Activated CD4-positive, alpha-beta memory T cell treated with anti-CD3 and anti-CD28 coated beads, Interleukin-2, amount 10 ng/mL, durations not matched to agents 7 days and 5 days (primary cell): ENCODE data around the gene CISTR. TPM values are rescaled to one million over a fixed set of nuclear protein-coding genes. Genes with fewer than 3 reads are reported as not detected.
A peak's percentile ranks its signal among the peaks of the same experiment; 100 is the strongest.

Experiments used
- CTCF ChIA-PET: fragments of 350-600 bp; sonication (Branson Sonifier 250); formaldehyde crosslinking; loops from one replicate; lab custom pipeline; 2021; ENCODE audit warnings: antibody characterized with exemption, inconsistent platforms; lab: Charles Lee
- POLR2A ChIA-PET: fragments of 350-600 bp; sonication (Branson Sonifier 250); formaldehyde crosslinking; loops from one replicate; lab custom pipeline; 2021; ENCODE audit warnings: antibody characterized with exemption; lab: Charles Lee
- DNase-seq: peaks from one replicate; pipeline ENCODE4 v3.0.0-alpha.2; 2020
- H3K27ac Mint-ChIP-seq: one replicate; pipeline ENCODE4 v1.8.0; 2021; ENCODE audit warnings: mild to moderate bottlenecking, mixed read lengths
- H3K27me3 Mint-ChIP-seq: one replicate; pipeline ENCODE4 v1.8.0; 2021; ENCODE audit warnings: mixed read lengths
- H3K36me3 Mint-ChIP-seq: one replicate; pipeline ENCODE4 v1.8.0; 2021; ENCODE audit warnings: low read depth, mixed read lengths
- H3K4me1 Mint-ChIP-seq: one replicate; pipeline ENCODE4 v1.8.0; 2021; ENCODE audit warnings: mixed read lengths
- H3K4me3 Mint-ChIP-seq: one replicate; pipeline ENCODE4 v1.8.0; 2021; ENCODE audit warnings: mild to moderate bottlenecking, mixed read lengths
- H3K9me3 Mint-ChIP-seq: one replicate; pipeline ENCODE4 v1.8.0; 2021; ENCODE audit warnings: mixed read lengths
- total RNA-seq, 2 experiments: library from RNA; stranded (reverse); gene quantifications; one replicate each; pipeline ENCODE4 v1.2.3, GENCODE V29; 2021

CISTR gene
- total RNA-seq, 2 experiments from 2014 or later: not detected

- DNase-seq: no peak
- Mint-ChIP-seq H3K27me3 (peaks cover 52% of the 10 kb centered on the region), H3K27ac (no peak overlapping the region), H3K36me3 (no peaks in the 10 kb centered on the region), H3K4me3 (no peak overlapping the region), H3K4me1 (peaks cover 23% of the 10 kb centered on the region), H3K9me3 (no peaks in the 10 kb centered on the region)
- ChIA-PET CTCF (interaction anchor here (1.1 to 3.9 kb wide), 7 partner anchors 8 to 83 kb away, joined by 3 to 76 read pairs (median 4); partner anchors contain the start of gene ATP5MC2), POLR2A (no interaction called here)
Measured at GRCh38 chr12:53758081-53758729, 6.4 kb upstream of the CISTR start.

- Mint-ChIP-seq H3K27ac (no peak overlapping the region), H3K9me3 (no peaks in the 10 kb centered on the region), H3K27me3 (peaks cover 44% of the 10 kb centered on the region), H3K36me3 (no peaks in the 10 kb centered on the region), H3K4me3 (peak overlapping the region; percentile 49), H3K4me1 (peaks cover 23% of the 10 kb centered on the region)
- POLR2A ChIA-PET: interaction anchor here (0.6 to 1.0 kb wide), 2 partner anchors 11 to 29 kb away, joined by 3 to 6 read pairs; no protein-coding TSS in a partner anchor
- DNase-seq: peak; percentile 88
- CTCF ChIA-PET: interaction anchor here (0.6 to 3.9 kb wide), 19 partner anchors 9 to 451 kb away, joined by 3 to 76 read pairs (median 3); partner anchors contain the start of genes ATF7 and ATP5MC2
Measured at GRCh38 chr12:53757101-53757770, 5.5 kb upstream of the CISTR start.

GRCh38 chr12:53756300-53757100, 4.7 kb upstream of the CISTR start:
- CTCF ChIA-PET: interaction anchor here (0.7 to 3.9 kb wide), 14 partner anchors 9 to 209 kb away, joined by 3 to 76 read pairs (median 4); partner anchors contain the start of gene ATP5MC2
- Mint-ChIP-seq H3K36me3 (no peaks in the 10 kb centered on the region), H3K4me3 (peak overlapping the region; percentile 4), H3K27ac (no peak overlapping the region), H3K4me1 (peaks cover 23% of the 10 kb centered on the region), H3K27me3 (peaks cover 41% of the 10 kb centered on the region), H3K9me3 (no peaks in the 10 kb centered on the region)
- POLR2A ChIA-PET: interaction anchor here (1.0 kb wide), 1 partner anchor 11 kb away, joined by 6 read pairs; no protein-coding TSS in a partner anchor
- no peak for DNase-seq

GRCh38 chr12:53755893-53756292, 4.1 kb upstream of the CISTR start:
- Mint-ChIP-seq H3K27me3 (peaks cover 40% of the 10 kb centered on the region), H3K27ac (no peak overlapping the region), H3K4me1 (peaks cover 25% of the 10 kb centered on the region), H3K36me3 (no peaks in the 10 kb centered on the region), H3K4me3 (no peak overlapping the region), H3K9me3 (no peaks in the 10 kb centered on the region)
- ChIA-PET CTCF (interaction anchor here (1.0 to 3.9 kb wide), 4 partner anchors 10 to 209 kb away, joined by 3 to 76 read pairs (median 9); no protein-coding TSS in a partner anchor), POLR2A (no interaction called here)
- DNase-seq: no peak

- Mint-ChIP-seq H3K27me3 (peaks cover 36% of the 10 kb centered on the region), H3K4me1 (peaks cover 25% of the 10 kb centered on the region), H3K27ac (no peak overlapping the region), H3K4me3 (no peak overlapping the region), H3K9me3 (no peaks in the 10 kb centered on the region), H3K36me3 (no peaks in the 10 kb centered on the region)
- POLR2A ChIA-PET: no interaction called here
- DNase-seq: no peak
- CTCF ChIA-PET: interaction anchor here (1.6 to 3.9 kb wide), 2 partner anchors 10 to 24 kb away, joined by 3 to 76 read pairs; no protein-coding TSS in a partner anchor
Measured at GRCh38 chr12:53755451-53755891, 3.7 kb upstream of the CISTR start.

GRCh38 chr12:53754633-53755264, 3.0 kb upstream of the CISTR start:
- Mint-ChIP-seq H3K9me3 (no peaks in the 10 kb centered on the region), H3K27ac (no peak overlapping the region)
- POLR2A ChIA-PET: no interaction called here

GRCh38 chr12:53754188-53754585, 2.4 kb upstream of the CISTR start:
- Mint-ChIP-seq H3K36me3 (no peaks in the 10 kb centered on the region), H3K27ac (no peak overlapping the region), H3K4me1 (peaks cover 25% of the 10 kb centered on the region), H3K9me3 (no peaks in the 10 kb centered on the region), H3K27me3 (peaks cover 26% of the 10 kb centered on the region), H3K4me3 (no peak overlapping the region)
- ChIA-PET POLR2A (no interaction called here), CTCF (no interaction called here)
- DNase-seq: no peak

More at GRCh38 chr12:53754633-53755264, 3.0 kb upstream of the CISTR start:
- DNase-seq: no peak
- Mint-ChIP-seq H3K36me3 (no peaks in the 10 kb centered on the region), H3K4me3 (no peak overlapping the region), H3K4me1 (peaks cover 25% of the 10 kb centered on the region), H3K27me3 (peaks cover 32% of the 10 kb centered on the region)
- CTCF ChIA-PET: interaction anchor here (3.9 kb wide), 1 partner anchor 10 kb away, joined by 76 read pairs; no protein-coding TSS in a partner anchor

GRCh38 chr12:53752621-53753020, 842 bp upstream of the CISTR start:
- ChIA-PET POLR2A (no interaction called here), CTCF (interaction anchor here (1.0 kb wide), 1 partner anchor 19 kb away, joined by 3 read pairs; no protein-coding TSS in a partner anchor)
- Mint-ChIP-seq H3K36me3 (no peaks in the 10 kb centered on the region), H3K9me3 (no peaks in the 10 kb centered on the region), H3K4me3 (no peak overlapping the region), H3K27me3 (peaks cover 12% of the 10 kb centered on the region), H3K27ac (no peak overlapping the region), H3K4me1 (peaks cover 26% of the 10 kb centered on the region)
- DNase-seq: no peak

GRCh38 chr12:53752192-53752601, 418 bp upstream of the CISTR start:
- POLR2A ChIA-PET: no interaction called here
- H3K4me1 Mint-ChIP-seq: peaks cover 27% of the 10 kb centered on the region
- CTCF ChIA-PET: interaction anchor here (0.9 to 1.0 kb wide), 3 partner anchors 9 to 52 kb away, joined by 3 to 4 read pairs (median 3); no protein-coding TSS in a partner anchor
- no peak overlapping the region for H3K4me3 Mint-ChIP-seq
- no peak overlapping the region for H3K27ac Mint-ChIP-seq
- peaks cover 12% of the 10 kb centered on the region for H3K27me3 Mint-ChIP-seq
- H3K9me3 Mint-ChIP-seq: no peaks in the 10 kb centered on the region
- no peak for DNase-seq
- H3K36me3 Mint-ChIP-seq: no peaks in the 10 kb centered on the region

GRCh38 chr12:53750812-53751335, 905 bp downstream of the CISTR start:
- no peak for DNase-seq
- H3K9me3 Mint-ChIP-seq: no peaks in the 10 kb centered on the region
- H3K27ac Mint-ChIP-seq: no peak overlapping the region

GRCh38 chr12:53749986-53750811, 1.6 kb downstream of the CISTR start:
- no peak for DNase-seq
- peaks cover 14% of the 10 kb centered on the region for H3K27me3 Mint-ChIP-seq
- CTCF ChIA-PET: no interaction called here
- H3K36me3 Mint-ChIP-seq: no peaks in the 10 kb centered on the region
- H3K4me3 Mint-ChIP-seq: peak overlapping the region; percentile 38
- H3K27ac Mint-ChIP-seq: no peak overlapping the region
- H3K9me3 Mint-ChIP-seq: no peaks in the 10 kb centered on the region
- peaks cover 13% of the 10 kb centered on the region for H3K4me1 Mint-ChIP-seq
- POLR2A ChIA-PET: no interaction called here

More at GRCh38 chr12:53750812-53751335, 905 bp downstream of the CISTR start:
- Mint-ChIP-seq H3K4me3 (peak overlapping the region; percentile 38), H3K27me3 (peaks cover 14% of the 10 kb centered on the region), H3K4me1 (peaks cover 19% of the 10 kb centered on the region), H3K36me3 (no peaks in the 10 kb centered on the region)
- ChIA-PET POLR2A (no interaction called here), CTCF (no interaction called here)
